ENCODE measurements around the gene NLRP13.

The NLRP13 gene

GRCh38 chr19:55898911-55899310, 33.2 kb downstream of the NLRP13 start:
- DNase-seq, result no peak

GRCh38 chr19:55882626-55883025, 49.5 kb downstream of the NLRP13 start:
- no peak for DNase-seq

- no peak for DNase-seq
Observed at GRCh38 chr19:55877211-55877610, 54.9 kb downstream of the NLRP13 start.

- DNase-seq, result no peak
Observed at GRCh38 chr19:55870736-55871135, 61.4 kb downstream of the NLRP13 start.

GRCh38 chr19:55867101-55867500, 65.0 kb downstream of the NLRP13 start:
- no peak for DNase-seq

GRCh38 chr19:55866521-55866920, 65.6 kb downstream of the NLRP13 start:
- DNase-seq, result no peak

- DNase-seq, result no peak
Observed at GRCh38 chr19:55858969-55859368, 73.2 kb downstream of the NLRP13 start.

- no peak for DNase-seq
Observed at GRCh38 chr19:55858401-55858800, 73.7 kb downstream of the NLRP13 start.

GRCh38 chr19:55857974-55858373, 74.2 kb downstream of the NLRP13 start:
- DNase-seq, result no peak

GRCh38 chr19:55857149-55857548, 75.0 kb downstream of the NLRP13 start:
- no peak for DNase-seq

GRCh38 chr19:55855160-55855559, 77.0 kb downstream of the NLRP13 start:
- no peak for DNase-seq

All from activated CD4-positive, alpha-beta T cell treated with anti-CD3 and anti-CD28 coated beads for 1 hour (primary cell).